Upper lobe of right lung (tissue), 1 donor: ENCODE results near the gene CERS2. TPM values are rescaled to one million over a fixed set of nuclear protein-coding genes. Genes with fewer than 3 reads are reported as not detected.
"Not testable (repeated sequence)": the region's sequence is repeated elsewhere in the genome, so short reads cannot be mapped to it uniquely, and the experiment has no call there.

Experiments
- ATAC-seq: fragments of 200-7000 bp; cut with Tn5 transposase; one replicate; pipeline ENCODE4 v1.9.1; 2020; ENCODE audit warnings: mild to moderate bottlenecking, moderate library complexity
- DNase-seq: peaks from one replicate; pipeline ENCODE4 v3.0.0-alpha.2; 2020
- H3K27ac ChIP-seq: fragments of 200-600 bp; one replicate; pipeline ENCODE4 v1.8.0; 2022
- H3K27me3 ChIP-seq: fragments of 200-600 bp; one replicate; pipeline ENCODE4 v1.8.0; 2022; ENCODE audit warnings: mild to moderate bottlenecking
- H3K36me3 ChIP-seq: fragments of 200-600 bp; one replicate; pipeline ENCODE4 v1.8.0; 2022
- H3K4me1 ChIP-seq: fragments of 200-600 bp; one replicate; pipeline ENCODE4 v1.8.0; 2022
- H3K4me3 ChIP-seq: fragments of 200-600 bp; one replicate; pipeline ENCODE4 v1.8.0; 2022; ENCODE audit warnings: mild to moderate bottlenecking
- H3K9me3 ChIP-seq: fragments of 200-600 bp; one replicate; pipeline ENCODE4 v1.8.0; 2022
- CTCF ChIP-seq: fragments of 200-600 bp; IDR thresholded peaks from one replicate; pipeline ENCODE4 v1.8.0; 2022; ENCODE audit warnings: antibody characterized with exemption
- intact Hi-C: fragments of 100-400 bp; cut with DNase I; formaldehyde crosslinking; loops from one replicate; pipeline ENCODE4 v1.11.0; 2022
- total RNA-seq: library from RNA; stranded (reverse); fragmentation: NEBNext Ultra II Directional; extraction: Animal tissue kit (Norgen Biotek cat#: 25700); gene quantifications from one replicate; pipeline ENCODE4 v1.2.1, GENCODE V29; 2021
- donor health status: DM: no; HTN: yes; CAD: no; lungs with severe emphysema.

The CERS2 gene
- total RNA-seq, 1 donor from 2014 or later, result 354 TPM

- Histone ChIP-seq H3K4me3 (no peak overlapping the region), H3K4me1 (peaks cover 15% of the 10 kb centered on the region), H3K9me3 (peaks cover 6% of the 10 kb centered on the region), H3K27ac (no peak overlapping the region), H3K27me3 (no peaks in the 10 kb centered on the region), H3K36me3 (peaks cover 90% of the 10 kb centered on the region)
- ATAC-seq, result no peak
- intact Hi-C loops, result no loop called here
- TF ChIP-seq CTCF, result no peak
- DNase-seq, result no peak
Measured at GRCh38 chr1:150931773-150932172, 42.9 kb downstream of the CERS2 start.

GRCh38 chr1:150928775-150929174 is 45.9 kb downstream of the CERS2 start:
- not testable (repeated sequence) for DNase-seq, H3K27ac ChIP-seq, H3K27me3 ChIP-seq, ATAC-seq, H3K4me3 ChIP-seq, H3K9me3 ChIP-seq
- intact Hi-C loops, result loop anchor here (10.0 kb wide), 1 partner anchor 74 kb away; no protein-coding TSS in a partner anchor
- peaks cover 61% of the 10 kb centered on the region for H3K36me3 ChIP-seq
- H3K4me1 ChIP-seq, result peaks cover 15% of the 10 kb centered on the region

- Histone ChIP-seq H3K27me3 (no peaks in the 10 kb centered on the region), H3K36me3 (peaks cover 56% of the 10 kb centered on the region), H3K9me3 (peaks cover 6% of the 10 kb centered on the region), H3K4me3 (no peak overlapping the region), H3K27ac (no peak overlapping the region), H3K4me1 (peaks cover 15% of the 10 kb centered on the region)
- ATAC-seq (no peak), DNase-seq (no peak)
- no peak for TF ChIP-seq CTCF
- intact Hi-C loops, result loop anchor here (10.0 kb wide), 1 partner anchor 73 kb away; no protein-coding TSS in a partner anchor
Measured at GRCh38 chr1:150928286-150928685, 46.3 kb downstream of the CERS2 start.

GRCh38 chr1:150927624-150928023 is 47.0 kb downstream of the CERS2 start:
- intact Hi-C loops, result loop anchor here (10.0 kb wide), 1 partner anchor 73 kb away; no protein-coding TSS in a partner anchor
- no peak overlapping the region for H3K27ac ChIP-seq
- H3K4me3 ChIP-seq, result no peak overlapping the region

GRCh38 chr1:150926097-150926741 is 48.4 kb downstream of the CERS2 start, which contains the start of gene SETDB1:
SETDB1 (plus strand) TSS chr1:150926363; CDS start chr1:150927715, 1,352 bp downstream.
- Histone ChIP-seq H3K27ac (peak within 1 kb of the TSS; percentile 86), H3K9me3 (no peaks in the 10 kb centered on the region), H3K36me3 (peaks cover 35% of the 10 kb centered on the region), H3K27me3 (no peaks in the 10 kb centered on the region), H3K4me1 (peaks cover 15% of the 10 kb centered on the region), H3K4me3 (peak within 1 kb of the TSS; percentile 72)
- ATAC-seq (peak; percentile 99), DNase-seq (peak; percentile 98)
- intact Hi-C loops, result loop anchor here (10.0 kb wide), 1 partner anchor 71 kb away; no protein-coding TSS in a partner anchor
- no peak for TF ChIP-seq CTCF

More at GRCh38 chr1:150927624-150928023, 47.0 kb downstream of the CERS2 start:
- H3K27me3 ChIP-seq, result no peaks in the 10 kb centered on the region
- TF ChIP-seq CTCF, result no peak
- ATAC-seq (no peak), DNase-seq (no peak)
- H3K9me3 ChIP-seq, result peaks cover 6% of the 10 kb centered on the region
- peaks cover 49% of the 10 kb centered on the region for H3K36me3 ChIP-seq
- peaks cover 15% of the 10 kb centered on the region for H3K4me1 ChIP-seq

GRCh38 chr1:150925080-150925479 is 49.6 kb downstream of the CERS2 start:
- Histone ChIP-seq H3K27ac (peak overlapping the region; percentile 86), H3K4me1 (peaks cover 15% of the 10 kb centered on the region), H3K9me3 (no peaks in the 10 kb centered on the region), H3K4me3 (peak overlapping the region; percentile 72), H3K27me3 (no peaks in the 10 kb centered on the region), H3K36me3 (peaks cover 24% of the 10 kb centered on the region)
- ATAC-seq, result no peak
- no peak for DNase-seq
- intact Hi-C loops, result loop anchor here (10.0 kb wide), 1 partner anchor 70 kb away; no protein-coding TSS in a partner anchor
- no peak for TF ChIP-seq CTCF
